Ishikawa (cell line): Measurements from ENCODE around the gene LALBA.

ENCODE experiments used
- CEBPB ChIP-seq: IDR thresholded peaks from 2 replicates; pipeline ENCODE4 v1.6.1; 2012
- CREB1 ChIP-seq: IDR thresholded peaks from 2 replicates; pipeline ENCODE4 v1.6.1; 2012; ENCODE audit warnings: low read depth
- EGR1 ChIP-seq: IDR thresholded peaks from 2 replicates; pipeline ENCODE4 v1.6.1; 2012
- EP300 ChIP-seq: IDR thresholded peaks from 2 replicates; pipeline ENCODE4 v1.6.1; 2012; ENCODE audit warnings: borderline replicate concordance
- FOXM1 ChIP-seq: IDR thresholded peaks from 2 replicates; pipeline ENCODE4 v1.6.1; 2012; ENCODE audit warnings: low read depth, borderline replicate concordance
- NFIC ChIP-seq: IDR thresholded peaks from 2 replicates; pipeline ENCODE4 v1.6.1; 2012
- RAD21 ChIP-seq: IDR thresholded peaks from 2 replicates; pipeline ENCODE4 v1.6.1; 2012; ENCODE audit warnings: low read depth
- TAF1 ChIP-seq: IDR thresholded peaks from 2 replicates; pipeline ENCODE4 v1.6.1; 2012; ENCODE audit warnings: low read depth, mild to moderate bottlenecking
- TCF12 ChIP-seq: IDR thresholded peaks from 2 replicates; pipeline ENCODE4 v1.6.1; 2012; ENCODE audit warnings: low read depth
- TEAD4 ChIP-seq: IDR thresholded peaks from 2 replicates; pipeline ENCODE4 v1.6.1; 2012
- YY1 ChIP-seq: IDR thresholded peaks from 2 replicates; pipeline ENCODE4 v1.6.1; 2012; ENCODE audit warnings: low read depth
- ZBTB7A ChIP-seq: IDR thresholded peaks from 2 replicates; pipeline ENCODE4 v1.6.1; 2012; ENCODE audit warnings: low read depth
- TF ChIP-seq, protein P1 (sequence below): IDR thresholded peaks from 2 replicates; pipeline ENCODE4 v1.6.1; 2012; ENCODE audit warnings: low read depth, mild to moderate bottlenecking
- TF ChIP-seq, protein P2 (sequence below): IDR thresholded peaks from 2 replicates; pipeline ENCODE4 v1.6.1; 2012
- TF ChIP-seq, protein P3 (sequence below): IDR thresholded peaks from 2 replicates; pipeline ENCODE4 v1.6.1; 2012

The LALBA gene

DNA sequence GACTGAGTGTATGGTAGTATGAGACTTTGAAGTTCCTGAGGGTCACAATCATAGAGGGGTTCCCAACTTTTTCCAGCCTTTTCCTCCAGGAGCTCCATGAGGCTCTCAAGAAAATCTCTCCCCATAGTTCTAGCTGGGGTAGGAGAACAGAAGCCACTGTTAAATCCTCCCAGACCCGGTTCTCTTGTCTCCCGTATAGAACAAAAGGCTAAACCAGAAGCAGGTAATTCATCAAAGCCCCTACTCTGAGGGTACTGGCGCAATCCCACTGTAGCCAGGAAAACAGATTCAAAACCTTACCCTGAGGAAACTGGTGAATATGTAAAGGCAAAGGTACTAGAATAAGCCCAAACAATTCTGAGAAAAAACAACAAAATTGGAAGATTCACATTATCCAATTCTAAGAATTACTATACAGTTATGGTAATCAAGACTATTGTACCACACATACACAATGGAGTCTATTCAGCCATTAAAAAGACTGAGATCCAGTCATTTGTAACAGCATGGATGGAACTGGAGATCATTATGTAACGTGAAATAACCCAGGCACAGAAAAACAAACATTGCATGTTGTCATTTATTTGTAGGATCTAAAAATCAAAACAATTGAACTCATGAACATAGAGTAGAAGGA, 23.9 kb downstream of the LALBA start:
- TF ChIP-seq, protein P1, sequence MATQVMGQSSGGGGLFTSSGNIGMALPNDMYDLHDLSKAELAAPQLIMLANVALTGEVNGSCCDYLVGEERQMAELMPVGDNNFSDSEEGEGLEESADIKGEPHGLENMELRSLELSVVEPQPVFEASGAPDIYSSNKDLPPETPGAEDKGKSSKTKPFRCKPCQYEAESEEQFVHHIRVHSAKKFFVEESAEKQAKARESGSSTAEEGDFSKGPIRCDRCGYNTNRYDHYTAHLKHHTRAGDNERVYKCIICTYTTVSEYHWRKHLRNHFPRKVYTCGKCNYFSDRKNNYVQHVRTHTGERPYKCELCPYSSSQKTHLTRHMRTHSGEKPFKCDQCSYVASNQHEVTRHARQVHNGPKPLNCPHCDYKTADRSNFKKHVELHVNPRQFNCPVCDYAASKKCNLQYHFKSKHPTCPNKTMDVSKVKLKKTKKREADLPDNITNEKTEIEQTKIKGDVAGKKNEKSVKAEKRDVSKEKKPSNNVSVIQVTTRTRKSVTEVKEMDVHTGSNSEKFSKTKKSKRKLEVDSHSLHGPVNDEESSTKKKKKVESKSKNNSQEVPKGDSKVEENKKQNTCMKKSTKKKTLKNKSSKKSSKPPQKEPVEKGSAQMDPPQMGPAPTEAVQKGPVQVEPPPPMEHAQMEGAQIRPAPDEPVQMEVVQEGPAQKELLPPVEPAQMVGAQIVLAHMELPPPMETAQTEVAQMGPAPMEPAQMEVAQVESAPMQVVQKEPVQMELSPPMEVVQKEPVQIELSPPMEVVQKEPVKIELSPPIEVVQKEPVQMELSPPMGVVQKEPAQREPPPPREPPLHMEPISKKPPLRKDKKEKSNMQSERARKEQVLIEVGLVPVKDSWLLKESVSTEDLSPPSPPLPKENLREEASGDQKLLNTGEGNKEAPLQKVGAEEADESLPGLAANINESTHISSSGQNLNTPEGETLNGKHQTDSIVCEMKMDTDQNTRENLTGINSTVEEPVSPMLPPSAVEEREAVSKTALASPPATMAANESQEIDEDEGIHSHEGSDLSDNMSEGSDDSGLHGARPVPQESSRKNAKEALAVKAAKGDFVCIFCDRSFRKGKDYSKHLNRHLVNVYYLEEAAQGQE, result no peak
- TF ChIP-seq TEAD4, result no peak
- TF ChIP-seq, protein P2, sequence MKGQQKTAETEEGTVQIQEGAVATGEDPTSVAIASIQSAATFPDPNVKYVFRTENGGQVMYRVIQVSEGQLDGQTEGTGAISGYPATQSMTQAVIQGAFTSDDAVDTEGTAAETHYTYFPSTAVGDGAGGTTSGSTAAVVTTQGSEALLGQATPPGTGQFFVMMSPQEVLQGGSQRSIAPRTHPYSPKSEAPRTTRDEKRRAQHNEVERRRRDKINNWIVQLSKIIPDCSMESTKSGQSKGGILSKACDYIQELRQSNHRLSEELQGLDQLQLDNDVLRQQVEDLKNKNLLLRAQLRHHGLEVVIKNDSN, result no peak
- TF ChIP-seq ZBTB7A, result no peak
- no peak for TF ChIP-seq TCF12
- no peak for TF ChIP-seq EGR1

DNA sequence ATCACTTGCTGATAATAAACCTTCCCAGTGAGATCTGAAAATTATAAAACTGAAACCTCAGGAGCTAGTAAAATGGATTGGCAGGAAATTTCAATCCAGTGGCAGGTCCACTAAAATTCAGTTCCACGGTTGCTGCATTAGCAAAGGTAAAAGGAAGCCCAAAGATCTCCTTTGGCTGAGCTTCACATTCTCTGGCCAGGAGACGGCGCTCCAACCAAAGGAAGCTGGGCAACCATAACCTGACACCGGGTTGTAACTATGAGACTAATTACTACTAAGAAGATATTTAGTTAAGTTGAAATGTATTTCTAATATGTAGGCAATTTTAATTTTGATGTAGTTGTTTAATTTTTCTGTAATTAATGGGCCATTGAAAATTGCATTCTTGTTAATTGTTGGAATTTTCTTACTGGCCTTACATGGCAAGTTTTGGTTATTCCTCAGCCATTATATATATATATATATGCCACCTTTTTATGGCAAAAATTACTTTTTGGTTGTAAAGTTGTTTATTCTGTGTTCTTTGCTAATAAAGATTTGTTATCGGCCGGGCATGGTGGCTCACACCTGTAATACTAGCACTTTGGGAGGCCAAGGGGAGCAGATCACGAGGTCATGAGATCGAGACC, 27.4 kb downstream of the LALBA start:
- peak; percentile 98 for TF ChIP-seq RAD21
- TF ChIP-seq, protein P3, sequence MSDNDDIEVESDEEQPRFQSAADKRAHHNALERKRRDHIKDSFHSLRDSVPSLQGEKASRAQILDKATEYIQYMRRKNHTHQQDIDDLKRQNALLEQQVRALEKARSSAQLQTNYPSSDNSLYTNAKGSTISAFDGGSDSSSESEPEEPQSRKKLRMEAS, result no peak
- 0 out of 2 replicates have a peak, but pooled peaks have one; percentile 12 for TF ChIP-seq TEAD4
- TF ChIP-seq TCF12, result no peak
- TF ChIP-seq TAF1, result no peak
- no peak for TF ChIP-seq CREB1

DNA sequence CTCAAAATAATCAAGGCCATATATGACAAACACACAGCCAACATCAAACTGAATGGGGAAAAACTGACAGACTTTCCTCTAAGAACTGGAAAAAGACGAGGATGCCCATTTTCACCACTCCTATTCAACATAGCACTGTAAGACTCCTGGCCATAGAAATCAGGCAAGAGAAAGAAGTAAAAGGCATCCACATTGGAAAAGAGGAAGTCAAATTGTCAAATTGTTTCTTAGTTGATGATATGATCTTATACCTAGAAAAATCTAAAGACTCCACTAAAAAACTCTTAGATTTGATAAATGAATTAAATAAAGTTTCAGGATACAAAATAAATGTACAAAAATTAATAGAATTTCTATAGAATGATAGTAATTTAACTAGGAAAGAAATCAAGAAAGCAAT, 33.2 kb downstream of the LALBA start:
- TF ChIP-seq, protein P1, result no peak

DNA sequence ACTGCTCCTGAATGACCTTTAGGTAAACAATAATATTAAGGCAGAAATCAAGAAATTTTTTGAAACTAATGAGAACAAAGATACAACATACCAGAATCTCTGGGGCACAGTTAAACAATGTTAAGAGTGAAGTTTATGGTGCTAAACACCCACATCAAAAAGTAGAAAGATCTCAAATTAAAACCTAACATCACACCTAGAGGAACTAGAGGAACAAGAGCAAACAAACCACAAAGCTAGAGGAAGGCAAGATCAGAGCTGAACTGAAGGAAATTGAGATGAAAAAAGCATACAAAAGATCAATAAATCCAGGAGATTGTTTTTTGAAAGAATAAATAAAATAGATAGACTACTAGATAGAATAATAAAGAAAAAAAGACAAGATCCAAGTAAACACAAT, 37.2 kb downstream of the LALBA start:
- TF ChIP-seq, protein P1, result no peak
- TF ChIP-seq TAF1 (no peak), YY1 (no peak), EP300 (no peak)

DNA sequence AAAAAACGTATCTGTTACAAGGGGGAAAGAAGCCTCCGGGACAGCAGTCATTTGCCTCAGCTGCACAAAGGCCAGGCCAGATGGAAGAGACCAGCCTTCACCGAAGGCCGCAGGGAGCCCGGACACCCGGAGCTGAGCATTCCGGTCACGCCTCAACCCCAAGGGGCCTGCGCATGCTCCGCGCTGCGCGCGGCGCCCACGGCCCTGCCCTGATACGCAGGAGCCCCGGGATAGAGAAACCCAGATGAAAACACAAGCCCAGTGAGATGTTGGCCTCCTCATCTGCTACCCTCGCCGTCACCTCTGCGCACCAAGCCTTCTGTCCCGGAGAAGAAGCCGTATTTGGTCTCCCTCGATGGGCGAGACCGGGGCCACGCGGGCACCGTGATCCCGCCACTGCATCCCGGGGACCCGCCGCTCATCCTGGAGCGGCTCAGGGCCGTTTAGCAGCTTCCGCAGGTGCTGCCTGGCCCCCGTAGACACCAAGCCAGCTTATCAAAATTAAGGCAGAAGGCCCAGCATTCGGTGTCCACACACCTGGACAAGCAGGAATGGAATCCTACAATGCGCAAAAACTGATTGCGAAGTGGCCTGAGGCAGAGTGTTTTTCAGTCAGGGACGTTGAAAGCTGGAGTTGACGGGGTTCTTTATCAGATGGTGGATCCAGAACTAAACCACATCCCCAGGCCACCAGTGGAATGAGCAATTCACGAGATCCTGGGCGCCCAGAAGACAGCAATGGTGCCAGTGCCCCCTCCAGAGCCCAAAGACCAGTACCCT, 41.8 kb downstream of the LALBA start:
- TF ChIP-seq FOXM1 (no peak), CEBPB (no peak), ZBTB7A (no peak), TEAD4 (no peak), CREB1 (no peak), TCF12 (no peak), EGR1 (no peak), RAD21 (no peak), TAF1 (no peak), YY1 (no peak), NFIC (no peak), EP300 (no peak)
- TF ChIP-seq, protein P1, result no peak
- TF ChIP-seq, protein P3, result no peak
- TF ChIP-seq, protein P2, result no peak
